Activated CD4-positive, alpha-beta T cell treated with anti-CD3 and anti-CD28 coated beads, Interleukin-2, amount 10 ng/mL, durations not matched to agents 7 days and 5 days (primary cell): Measurements from ENCODE around the gene SLC7A1. TPM values are rescaled to one million over a fixed set of nuclear protein-coding genes. Genes with fewer than 3 reads are reported as not detected.
A peak's percentile ranks its signal among the peaks of the same experiment; 100 is the strongest.

Experiments
- CTCF ChIA-PET: fragments of 350-600 bp; sonication (Branson Sonifier 250); formaldehyde crosslinking; loops from one replicate; lab custom pipeline; 2021; ENCODE audit warnings: antibody characterized with exemption; lab: Charles Lee
- POLR2A ChIA-PET: fragments of 350-600 bp; sonication (Branson Sonifier 250); formaldehyde crosslinking; loops from one replicate; lab custom pipeline; 2021; ENCODE audit warnings: antibody characterized with exemption; lab: Charles Lee
- DNase-seq: peaks from one replicate; pipeline ENCODE4 v3.0.0-alpha.2; 2020
- H3K27ac Mint-ChIP-seq: one replicate; pipeline ENCODE4 v1.8.0; 2021; ENCODE audit warnings: mild to moderate bottlenecking, moderate library complexity, mixed read lengths
- H3K27me3 Mint-ChIP-seq: one replicate; pipeline ENCODE4 v1.8.0; 2021; ENCODE audit warnings: mixed read lengths
- H3K36me3 Mint-ChIP-seq: one replicate; pipeline ENCODE4 v1.8.0; 2021; ENCODE audit warnings: low read depth, mixed read lengths
- H3K4me1 Mint-ChIP-seq: one replicate; pipeline ENCODE4 v1.8.0; 2021; ENCODE audit warnings: mixed read lengths
- H3K4me3 Mint-ChIP-seq: one replicate; pipeline ENCODE4 v1.8.0; 2021; ENCODE audit warnings: mild to moderate bottlenecking, moderate library complexity, mixed read lengths
- H3K9me3 Mint-ChIP-seq: one replicate; pipeline ENCODE4 v1.8.0; 2021; ENCODE audit warnings: mixed read lengths
- total RNA-seq, 2 experiments: library from RNA; stranded (reverse); gene quantifications; one replicate each; pipeline ENCODE4 v1.2.3, GENCODE V29; 2021

Gene SLC7A1
- total RNA-seq, 2 experiments from 2014 or later, result 64.5 to 77.5 TPM

DNA sequence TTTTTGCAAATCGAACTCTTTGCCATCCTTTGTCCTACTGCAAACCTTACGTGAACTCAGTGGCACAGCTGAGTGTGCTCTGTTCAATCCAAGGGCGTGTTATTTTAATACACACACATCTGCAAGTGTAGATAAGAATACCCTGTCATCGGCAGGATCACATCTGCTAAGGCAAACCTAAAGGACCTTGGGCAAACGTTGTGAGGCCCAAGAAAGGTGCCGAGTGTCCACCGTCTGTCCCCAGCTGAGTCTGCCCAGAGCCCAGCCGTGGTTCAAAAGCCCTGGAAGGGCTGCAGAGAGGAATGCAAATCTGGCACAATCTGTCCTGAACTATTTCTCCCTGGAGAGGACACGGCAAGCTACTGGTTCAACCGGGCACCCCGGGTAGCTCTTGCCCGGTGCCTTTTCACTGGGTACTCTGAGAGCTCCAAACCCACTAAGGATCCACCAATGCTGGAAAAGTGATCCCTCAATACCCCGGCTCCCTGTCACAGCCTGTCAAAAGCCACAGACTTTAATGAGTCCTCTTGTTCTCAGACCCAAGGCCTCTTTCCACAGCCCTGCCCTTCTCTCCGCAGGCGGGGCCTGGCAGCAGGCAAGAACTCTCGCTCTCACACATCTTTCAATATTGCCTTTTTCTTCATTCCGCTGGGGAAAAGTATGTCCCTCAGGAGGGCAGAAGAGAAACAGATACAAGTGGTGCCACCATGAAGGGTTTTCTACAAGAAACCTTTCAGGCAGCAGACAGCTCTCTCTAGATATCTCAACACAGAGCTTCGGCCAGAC, 17.0 kb downstream of the SLC7A1 start:
- Mint-ChIP-seq H3K4me3 (no peak overlapping the region), H3K4me1 (peaks cover 14% of the 10 kb centered on the region), H3K27ac (no peak overlapping the region), H3K36me3 (peaks cover 12% of the 10 kb centered on the region), H3K9me3 (no peaks in the 10 kb centered on the region), H3K27me3 (no peaks in the 10 kb centered on the region)
- DNase-seq, result no peak
- CTCF ChIA-PET, result interaction anchor here (1.0 to 1.6 kb wide), 2 partner anchors 22 to 1224 kb away, joined by 3 read pairs; no protein-coding TSS in a partner anchor
- POLR2A ChIA-PET, result no interaction called here

DNA sequence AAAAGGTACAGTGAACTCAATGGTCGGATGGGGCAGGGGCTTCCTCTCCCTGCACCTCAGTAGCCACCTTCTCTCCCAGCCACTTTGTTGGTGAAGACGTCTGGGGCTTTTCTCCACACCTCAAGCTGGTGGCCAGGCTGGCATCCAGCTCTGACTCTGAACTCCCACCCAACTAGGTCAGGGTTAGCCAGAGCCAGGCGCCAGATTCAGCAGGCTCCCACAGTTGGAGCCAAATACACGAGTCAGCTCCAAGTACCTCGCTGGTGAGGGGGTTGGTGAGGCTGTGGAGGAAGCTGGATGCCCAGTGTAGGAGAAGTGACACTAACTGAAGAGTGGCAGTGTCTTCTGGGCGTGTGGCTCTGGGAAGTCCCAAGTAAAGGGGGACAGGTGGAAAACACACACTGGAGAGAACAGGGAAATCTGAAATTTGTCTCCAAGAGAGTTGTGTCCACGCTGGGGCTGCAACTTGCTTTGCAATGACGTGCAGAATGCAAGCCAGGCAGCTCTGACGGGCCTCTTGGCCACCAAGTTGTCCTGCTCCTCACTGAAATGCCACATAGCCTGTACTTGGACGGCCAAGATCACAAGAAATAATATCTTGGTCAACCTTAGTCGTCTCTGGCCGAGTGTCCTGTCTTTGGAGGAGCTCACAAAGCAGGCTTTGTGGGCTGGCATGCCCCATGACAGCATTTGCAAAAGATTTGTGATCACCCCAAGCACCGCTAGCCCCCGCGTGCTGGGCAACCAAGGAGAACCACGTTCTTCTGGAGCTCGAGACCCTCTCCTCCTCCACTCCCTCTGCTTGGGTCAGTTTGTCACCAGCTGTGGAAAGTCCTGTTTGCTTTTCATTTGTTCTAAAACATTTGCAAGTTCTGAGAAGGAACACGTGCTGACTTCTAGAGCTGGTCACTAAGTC, 18.1 kb downstream of the SLC7A1 start:
- H3K4me1 Mint-ChIP-seq, result peaks cover 19% of the 10 kb centered on the region
- POLR2A ChIA-PET, result no interaction called here
- no peaks in the 10 kb centered on the region for H3K27me3 Mint-ChIP-seq
- no peak for DNase-seq
- CTCF ChIA-PET, result interaction anchor here (0.6 to 1.0 kb wide), 3 partner anchors 29 to 1274 kb away, joined by 3 read pairs; no protein-coding TSS in a partner anchor
- H3K27ac Mint-ChIP-seq, result no peak overlapping the region
- no peaks in the 10 kb centered on the region for H3K9me3 Mint-ChIP-seq
- peaks cover 12% of the 10 kb centered on the region for H3K36me3 Mint-ChIP-seq
- H3K4me3 Mint-ChIP-seq, result no peak overlapping the region

- Mint-ChIP-seq H3K27me3 (no peaks in the 10 kb centered on the region), H3K9me3 (no peaks in the 10 kb centered on the region), H3K36me3 (peaks cover 12% of the 10 kb centered on the region), H3K4me3 (no peak overlapping the region), H3K4me1 (peaks cover 22% of the 10 kb centered on the region), H3K27ac (no peak overlapping the region)
- ChIA-PET CTCF (interaction anchor here (0.6 to 1.4 kb wide), 3 partner anchors 9 to 1274 kb away, joined by 3 to 6 read pairs (median 3); no protein-coding TSS in a partner anchor), POLR2A (no interaction called here)
- no peak for DNase-seq
These were observed 18.9 kb downstream of the SLC7A1 start for GRCh38 chr13:29576581-29576980.

GRCh38 chr13:29575098-29575497, 20.4 kb downstream of the SLC7A1 start:
- Mint-ChIP-seq H3K36me3 (peaks cover 12% of the 10 kb centered on the region), H3K27ac (peak overlapping the region; percentile 1), H3K9me3 (no peaks in the 10 kb centered on the region), H3K4me3 (no peak overlapping the region), H3K27me3 (no peaks in the 10 kb centered on the region), H3K4me1 (peaks cover 25% of the 10 kb centered on the region)
- ChIA-PET POLR2A (interaction anchor here (0.6 kb wide), 1 partner anchor 790 kb away, joined by 3 read pairs; no protein-coding TSS in a partner anchor), CTCF (interaction anchor here (0.8 to 2.1 kb wide), 4 partner anchors 8 to 22 kb away, joined by 3 to 6 read pairs (median 4); no protein-coding TSS in a partner anchor)
- no peak for DNase-seq

- no peak overlapping the region for H3K4me3 Mint-ChIP-seq
- DNase-seq, result no peak
- ChIA-PET POLR2A (no interaction called here), CTCF (interaction anchor here (0.6 to 1.2 kb wide), 3 partner anchors 10 to 23 kb away, joined by 3 to 4 read pairs (median 3); partner anchors contain the start of gene SLC7A1)
- no peaks in the 10 kb centered on the region for H3K27me3 Mint-ChIP-seq
- peak overlapping the region; percentile 76 for H3K27ac Mint-ChIP-seq
- H3K4me1 Mint-ChIP-seq, result peaks cover 36% of the 10 kb centered on the region
- H3K36me3 Mint-ChIP-seq, result peaks cover 11% of the 10 kb centered on the region
- H3K9me3 Mint-ChIP-seq, result no peaks in the 10 kb centered on the region
These were observed 22.3 kb downstream of the SLC7A1 start for GRCh38 chr13:29573190-29573589.

- H3K27me3 Mint-ChIP-seq, result no peaks in the 10 kb centered on the region
- peak overlapping the region; percentile 76 for H3K27ac Mint-ChIP-seq
- H3K36me3 Mint-ChIP-seq, result peaks cover 7% of the 10 kb centered on the region
- DNase-seq, result no peak
- no peak overlapping the region for H3K4me3 Mint-ChIP-seq
- ChIA-PET POLR2A (no interaction called here), CTCF (interaction anchor here (0.6 kb wide), 1 partner anchor 23 kb away, joined by 3 read pairs; the partner anchor contains the start of gene SLC7A1)
- peaks cover 36% of the 10 kb centered on the region for H3K4me1 Mint-ChIP-seq
- no peaks in the 10 kb centered on the region for H3K9me3 Mint-ChIP-seq
These were observed 22.9 kb downstream of the SLC7A1 start for GRCh38 chr13:29572575-29572974.

GRCh38 chr13:29571876-29572570, 23.5 kb downstream of the SLC7A1 start:
- Mint-ChIP-seq H3K9me3 (no peaks in the 10 kb centered on the region), H3K4me1 (peaks cover 36% of the 10 kb centered on the region), H3K27me3 (no peaks in the 10 kb centered on the region), H3K36me3 (peaks cover 7% of the 10 kb centered on the region), H3K27ac (no peak overlapping the region), H3K4me3 (no peak overlapping the region)
- no peak for DNase-seq
- ChIA-PET POLR2A (no interaction called here), CTCF (no interaction called here)

DNA sequence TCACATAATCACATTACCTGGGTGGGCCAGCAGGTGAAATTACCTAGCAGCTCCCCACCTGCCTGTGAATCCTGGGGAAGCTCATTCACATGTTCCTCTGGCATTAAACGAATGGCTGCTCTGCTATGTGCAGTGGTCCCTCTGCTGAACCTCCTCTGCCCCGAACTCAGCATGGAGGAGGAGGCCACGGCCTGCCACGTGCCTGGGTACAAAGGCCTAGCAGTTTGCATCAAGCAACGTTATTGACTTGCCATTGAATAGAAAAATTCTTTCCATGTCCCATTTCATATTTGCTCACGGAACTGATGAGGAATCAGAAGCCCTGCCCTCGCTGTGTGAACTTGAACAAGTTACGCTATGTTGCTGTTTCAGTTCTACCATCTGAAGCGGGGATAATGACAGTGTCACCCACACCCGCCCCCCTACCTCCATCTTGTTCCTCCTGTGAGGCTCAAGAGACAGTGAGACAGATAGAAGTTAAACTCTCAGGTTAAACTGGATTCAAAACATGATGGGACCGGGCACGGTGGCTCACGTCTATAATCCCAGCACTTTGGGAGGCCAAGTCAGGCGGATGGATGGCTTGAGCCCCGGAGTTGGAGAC, 25.3 kb downstream of the SLC7A1 start:
- ChIA-PET CTCF (no interaction called here), POLR2A (no interaction called here)
- peak overlapping the region; percentile 73 for H3K27ac Mint-ChIP-seq
- peaks cover 4% of the 10 kb centered on the region for H3K36me3 Mint-ChIP-seq
- no peaks in the 10 kb centered on the region for H3K9me3 Mint-ChIP-seq
- no peaks in the 10 kb centered on the region for H3K27me3 Mint-ChIP-seq
- peaks cover 37% of the 10 kb centered on the region for H3K4me1 Mint-ChIP-seq
- H3K4me3 Mint-ChIP-seq, result no peak overlapping the region
- no peak for DNase-seq

- Mint-ChIP-seq H3K27ac (no peak overlapping the region), H3K4me1 (peaks cover 37% of the 10 kb centered on the region), H3K4me3 (no peak overlapping the region), H3K27me3 (no peaks in the 10 kb centered on the region), H3K9me3 (no peaks in the 10 kb centered on the region), H3K36me3 (peaks cover 2% of the 10 kb centered on the region)
- DNase-seq, result no peak
- POLR2A ChIA-PET, result no interaction called here
- CTCF ChIA-PET, result no interaction called here
These were observed 26.0 kb downstream of the SLC7A1 start for GRCh38 chr13:29569253-29570050.

GRCh38 chr13:29568731-29569130, 26.8 kb downstream of the SLC7A1 start:
- CTCF ChIA-PET, result interaction anchor here (1.3 to 2.2 kb wide), 2 partner anchors 14 to 18 kb away, joined by 4 to 10 read pairs; no protein-coding TSS in a partner anchor
- Mint-ChIP-seq H3K9me3 (no peaks in the 10 kb centered on the region), H3K4me1 (peaks cover 32% of the 10 kb centered on the region), H3K27ac (no peak overlapping the region), H3K4me3 (no peak overlapping the region), H3K27me3 (no peaks in the 10 kb centered on the region), H3K36me3 (no peaks in the 10 kb centered on the region)
- POLR2A ChIA-PET, result no interaction called here
- DNase-seq, result no peak

DNA sequence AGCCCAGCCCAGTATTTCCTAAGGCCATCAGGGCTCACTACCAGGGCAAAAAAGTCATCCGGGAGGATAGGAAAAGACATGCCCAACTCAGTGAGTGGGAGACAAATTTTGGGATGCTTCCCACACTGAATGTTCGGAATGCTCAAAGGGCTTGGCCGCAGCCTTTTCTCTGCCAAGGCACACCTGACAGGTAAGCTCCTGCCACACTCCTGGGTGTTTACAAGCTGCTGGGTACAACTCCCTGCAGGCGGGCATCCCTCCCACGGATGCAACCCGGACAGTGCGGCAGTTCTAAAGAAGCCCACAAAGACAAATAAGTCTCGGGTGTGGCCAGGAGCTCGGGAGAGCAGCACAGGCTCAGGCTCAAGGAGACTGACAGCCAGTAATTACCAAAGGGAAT, 28.1 kb downstream of the SLC7A1 start:
- peaks cover 28% of the 10 kb centered on the region for H3K4me1 Mint-ChIP-seq
- H3K27ac Mint-ChIP-seq, result no peak overlapping the region
- H3K9me3 Mint-ChIP-seq, result no peaks in the 10 kb centered on the region
- H3K4me3 Mint-ChIP-seq, result no peak overlapping the region
- H3K36me3 Mint-ChIP-seq, result no peaks in the 10 kb centered on the region
- DNase-seq, result no peak
- CTCF ChIA-PET, result interaction anchor here (0.8 to 2.2 kb wide), 5 partner anchors 8 to 29 kb away, joined by 3 to 10 read pairs (median 4); partner anchors contain the start of gene SLC7A1
- POLR2A ChIA-PET, result interaction anchor here (0.6 kb wide), 1 partner anchor 58 kb away, joined by 3 read pairs; no protein-coding TSS in a partner anchor
- no peaks in the 10 kb centered on the region for H3K27me3 Mint-ChIP-seq
